ENCODE data around the gene SLC8B1.
A peak's percentile ranks its signal among the peaks of the same experiment; 100 is the strongest.

Gene SLC8B1

GRCh38 chr12:113365639-113366395 is 30.9 kb upstream of the SLC8B1 start:
- CTCF ChIA-PET = no interaction called here
- POLR2A ChIA-PET = no interaction called here
- no peaks in the 10 kb centered on the region for H3K9me3 ChIP-seq (ENCODE audit: control insufficient read depth, insufficient read depth, low read depth, low read length)
- TF ChIP-seq ZFP3 (tag by site-specific recombination; IDR thresholded peaks at IDR 0.05; ENCODE audit: low read depth) (peak; percentile 91), TCF7L2 (IDR thresholded peaks at IDR 0.05; ENCODE audit: borderline replicate concordance, low read depth, low read length) (no peak)
- peaks cover 0 to 6% of the 10 kb centered on the region in 2 experiments; a peak in 2 of 3 replicates for H3K36me3 ChIP-seq (ENCODE audit: control insufficient read depth in 2 of 2, insufficient read depth in 1 of 2, low read length in 2 of 2)
- no peak overlapping the region for H3K4me3 ChIP-seq (ENCODE audit: low read depth, low read length)
- no peaks in the 10 kb centered on the region for H3K4me1 ChIP-seq (ENCODE audit: control insufficient read depth, insufficient read depth, low read length)
- H3K27ac ChIP-seq (ENCODE audit: extremely low read depth, low read depth, low read length) = no peak overlapping the region

- Histone ChIP-seq H3K27ac (ENCODE audit: extremely low read depth, low read depth, low read length) (no peak overlapping the region), H3K36me3 (ENCODE audit: control insufficient read depth in 2 of 2, insufficient read depth in 1 of 2, low read length in 2 of 2) (peaks cover 0 to 3% of the 10 kb centered on the region in 2 experiments; a peak in 2 of 3 replicates), H3K4me1 (ENCODE audit: control insufficient read depth, insufficient read depth, low read length) (no peaks in the 10 kb centered on the region), H3K4me3 (ENCODE audit: low read depth, low read length) (no peak overlapping the region), H3K9me3 (ENCODE audit: control insufficient read depth, insufficient read depth, low read depth, low read length) (no peaks in the 10 kb centered on the region)
- ChIA-PET POLR2A (no interaction called here), CTCF (no interaction called here)
- no peak for TF ChIP-seq ZNF658 (tag by site-specific recombination; IDR thresholded peaks at IDR 0.05)
- TF ChIP-seq KLF10 (tag by site-specific recombination; IDR thresholded peaks at IDR 0.05) = no peak
- no peak for TF ChIP-seq ZNF514 (tag by site-specific recombination; IDR thresholded peaks at IDR 0.05)
- TF ChIP-seq ZSCAN5A (tag by site-specific recombination; IDR thresholded peaks at IDR 0.05) = no peak
- TF ChIP-seq ZSCAN23 (tag by site-specific recombination; IDR thresholded peaks at IDR 0.05) = no peak
- TF ChIP-seq ZNF10 (tag by site-specific recombination; IDR thresholded peaks at IDR 0.05) = no peak
- TF ChIP-seq ZNF704 (tag by site-specific recombination; IDR thresholded peaks at IDR 0.05) = no peak
- no peak for TF ChIP-seq ZNF18 (tag by site-specific recombination; IDR thresholded peaks at IDR 0.05)
- TF ChIP-seq KLF1 (tag by site-specific recombination; IDR thresholded peaks at IDR 0.05) = no peak
These were observed 29.8 kb upstream of the SLC8B1 start for GRCh38 chr12:113364698-113365097.

GRCh38 chr12:113361574-113362370 is 26.9 kb upstream of the SLC8B1 start:
- ChIA-PET CTCF (interaction anchor here (1.1 kb wide), 1 partner anchor 64 kb away, joined by 3 read pairs; no protein-coding TSS in a partner anchor), POLR2A (no interaction called here)
- peaks cover 0 to 3% of the 10 kb centered on the region in 2 experiments; a peak in 2 of 3 replicates for H3K36me3 ChIP-seq (ENCODE audit: control insufficient read depth in 2 of 2, insufficient read depth in 1 of 2, low read length in 2 of 2)
- no peak overlapping the region for H3K4me3 ChIP-seq (ENCODE audit: low read depth, low read length)
- no peak overlapping the region for H3K27ac ChIP-seq (ENCODE audit: extremely low read depth, low read depth, low read length)
- H3K9me3 ChIP-seq (ENCODE audit: control insufficient read depth, insufficient read depth, low read depth, low read length) = no peaks in the 10 kb centered on the region
- no peaks in the 10 kb centered on the region for H3K4me1 ChIP-seq (ENCODE audit: control insufficient read depth, insufficient read depth, low read length)
- no peak for TF ChIP-seq REPIN1 (tag by site-specific recombination; IDR thresholded peaks at IDR 0.05; ENCODE audit: low read depth)
- TF ChIP-seq SP7 (tag by site-specific recombination; IDR thresholded peaks at IDR 0.05) = no peak
- no peak for TF ChIP-seq TSHZ1 (tag by site-specific recombination; IDR thresholded peaks at IDR 0.05; ENCODE audit: borderline replicate concordance)
- no peak for TF ChIP-seq ZNF416 (tag by site-specific recombination; IDR thresholded peaks at IDR 0.05)
- no peak for TF ChIP-seq SCRT2 (tag by site-specific recombination; IDR thresholded peaks at IDR 0.05)
- no peak for TF ChIP-seq ZNF132 (tag by site-specific recombination; IDR thresholded peaks at IDR 0.05; ENCODE audit: borderline replicate concordance)
- peak; percentile 18; the same call in 1 of the 2 replicates for TF ChIP-seq ZNF121 (tag by site-specific recombination; IDR thresholded peaks at IDR 0.05)

All from HEK293 (cell line).